HG03460 (cell line): Measurements from ENCODE around the gene TNP2.

ENCODE experiments used
- ATAC-seq: cut with Tn5 transposase; IDR thresholded peaks from one replicate; pipeline ENCODE4 v1.9.1; 2021; ENCODE audit not compliant: unreplicated experiment

Gene TNP2

GRCh38 chr16:11245222-11245737, 23.8 kb downstream of the TNP2 start:
- ATAC-seq: no peak

GRCh38 chr16:11242658-11243057, 26.5 kb downstream of the TNP2 start:
- ATAC-seq: no peak

- ATAC-seq: no peak
Observed at GRCh38 chr16:11241480-11242204, 27.5 kb downstream of the TNP2 start.

GRCh38 chr16:11240636-11241473, 28.3 kb downstream of the TNP2 start:
- ATAC-seq: no peak

- no peak for ATAC-seq
Observed at GRCh38 chr16:11239644-11240632, 29.2 kb downstream of the TNP2 start.

- no peak for ATAC-seq
Observed at GRCh38 chr16:11238272-11239202, 30.6 kb downstream of the TNP2 start.

- ATAC-seq: no peak
Observed at GRCh38 chr16:11236461-11237254, 32.5 kb downstream of the TNP2 start.

GRCh38 chr16:11235703-11235991, 33.5 kb downstream of the TNP2 start:
- no peak for ATAC-seq

GRCh38 chr16:11234884-11235702, 34.0 kb downstream of the TNP2 start:
- ATAC-seq: no peak

GRCh38 chr16:11233727-11234376, 35.3 kb downstream of the TNP2 start:
- no peak for ATAC-seq

GRCh38 chr16:11232852-11233726, 36.0 kb downstream of the TNP2 start:
- peak; percentile 58 for ATAC-seq

GRCh38 chr16:11232302-11232851, 36.7 kb downstream of the TNP2 start:
- no peak for ATAC-seq

GRCh38 chr16:11231367-11231970, 37.7 kb downstream of the TNP2 start:
- no peak for ATAC-seq

- ATAC-seq: no peak
Observed at GRCh38 chr16:11229906-11230305, 39.2 kb downstream of the TNP2 start.

- ATAC-seq: no peak
Observed at GRCh38 chr16:11229432-11229831, 39.7 kb downstream of the TNP2 start.
